Activated CD4-positive, alpha-beta T cell treated with anti-CD3 and anti-CD28 coated beads, Interleukin-2, Interleukin-6, amounts not matched to agents 100 ng/mL and 50 ng/mL, durations not matched to agents 16 hours and 8 hours (primary cell): ENCODE data around the gene EHBP1L1.

Source experiments
- DNase-seq: peaks from one replicate; pipeline ENCODE4 v3.0.0-alpha.2; 2020

The EHBP1L1 gene

GRCh38 chr11:65575568-65576231, at the start of gene EHBP1L1:
Gene EHBP1L1 (plus strand): TSS chr11:65576053. CDS start chr11:65576303, 250 bp downstream.
- peak; percentile 90 for DNase-seq

DNA sequence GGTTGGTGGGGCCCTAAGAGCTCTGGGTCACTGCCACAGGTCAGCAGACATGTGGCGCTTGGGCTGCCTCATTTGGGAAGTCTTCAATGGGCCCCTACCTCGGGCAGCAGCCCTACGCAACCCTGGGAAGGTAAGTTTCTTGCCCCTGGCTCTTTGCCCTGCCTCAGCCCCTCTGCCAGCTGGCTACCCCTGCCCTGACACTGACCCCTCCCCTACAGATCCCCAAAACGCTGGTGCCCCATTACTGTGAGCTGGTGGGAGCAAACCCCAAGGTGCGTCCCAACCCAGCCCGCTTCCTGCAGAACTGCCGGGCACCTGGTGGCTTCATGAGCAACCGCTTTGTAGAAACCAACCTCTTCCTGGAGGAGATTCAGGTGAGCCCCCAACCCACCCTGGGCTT, 49.1 kb upstream of the EHBP1L1 start:
- no peak for DNase-seq

- no peak for DNase-seq
Measured at GRCh38 chr11:65528819-65529350, 47.0 kb upstream of the EHBP1L1 start.

DNA sequence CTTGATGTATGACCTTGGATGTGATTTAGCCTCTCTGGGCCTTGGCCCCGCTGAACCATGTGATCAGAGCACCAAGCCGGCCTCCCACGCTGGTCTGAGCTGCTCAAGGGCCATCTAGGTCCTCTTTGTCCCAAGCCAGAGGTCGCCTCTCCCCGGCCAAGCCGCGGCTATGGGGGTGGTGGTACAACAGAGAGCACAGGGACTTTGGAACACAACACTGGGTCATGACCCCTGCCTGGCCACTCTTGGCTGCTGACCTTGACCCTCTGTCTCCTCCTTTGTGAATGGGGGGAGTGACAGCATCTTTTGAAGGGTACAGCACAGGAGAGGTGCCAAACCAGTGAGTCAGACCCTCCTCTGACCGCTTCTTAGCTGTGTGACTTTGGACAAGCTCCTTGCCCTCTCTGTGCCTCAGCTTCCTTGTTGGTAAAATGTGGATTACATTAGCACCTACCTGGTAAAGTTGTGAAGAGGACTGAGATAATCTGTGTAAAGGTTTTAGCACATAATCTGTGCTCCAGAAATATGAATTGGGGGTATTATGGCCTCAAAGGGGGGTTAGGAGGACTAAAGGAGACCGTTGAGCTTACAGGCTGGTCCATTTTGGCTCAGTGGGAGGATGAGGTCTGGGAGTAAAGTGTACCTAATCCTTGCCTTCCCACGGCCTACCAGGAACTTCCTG, 46.2 kb upstream of the EHBP1L1 start:
- DNase-seq, result no peak

DNA sequence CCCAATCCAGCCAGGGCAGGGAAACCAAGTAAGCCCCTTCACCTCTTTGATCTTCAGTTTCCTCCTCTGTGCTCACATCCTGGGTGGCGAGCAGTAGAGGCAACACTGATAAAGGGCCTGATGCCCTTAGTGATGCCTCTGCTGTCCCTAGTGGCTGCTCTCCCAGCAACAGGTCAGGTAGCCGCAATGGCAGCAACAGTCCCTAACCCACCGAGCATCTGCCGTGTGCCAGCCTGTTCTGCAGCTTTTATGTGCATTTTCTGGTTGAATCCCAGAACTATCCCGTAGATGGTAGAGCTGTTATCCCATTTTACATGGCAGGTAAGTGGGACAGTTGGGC, 45.7 kb upstream of the EHBP1L1 start:
- peak; percentile 32 for DNase-seq

- no peak for DNase-seq
Measured at GRCh38 chr11:65532388-65533064, 43.3 kb upstream of the EHBP1L1 start.

- DNase-seq, result no peak
Measured at GRCh38 chr11:65535102-65535501, 40.8 kb upstream of the EHBP1L1 start.

GRCh38 chr11:65536412-65537295, 39.2 kb upstream of the EHBP1L1 start:
- DNase-seq, result no peak

- DNase-seq, result no peak
Measured at GRCh38 chr11:65537296-65537597, 38.6 kb upstream of the EHBP1L1 start.

DNA sequence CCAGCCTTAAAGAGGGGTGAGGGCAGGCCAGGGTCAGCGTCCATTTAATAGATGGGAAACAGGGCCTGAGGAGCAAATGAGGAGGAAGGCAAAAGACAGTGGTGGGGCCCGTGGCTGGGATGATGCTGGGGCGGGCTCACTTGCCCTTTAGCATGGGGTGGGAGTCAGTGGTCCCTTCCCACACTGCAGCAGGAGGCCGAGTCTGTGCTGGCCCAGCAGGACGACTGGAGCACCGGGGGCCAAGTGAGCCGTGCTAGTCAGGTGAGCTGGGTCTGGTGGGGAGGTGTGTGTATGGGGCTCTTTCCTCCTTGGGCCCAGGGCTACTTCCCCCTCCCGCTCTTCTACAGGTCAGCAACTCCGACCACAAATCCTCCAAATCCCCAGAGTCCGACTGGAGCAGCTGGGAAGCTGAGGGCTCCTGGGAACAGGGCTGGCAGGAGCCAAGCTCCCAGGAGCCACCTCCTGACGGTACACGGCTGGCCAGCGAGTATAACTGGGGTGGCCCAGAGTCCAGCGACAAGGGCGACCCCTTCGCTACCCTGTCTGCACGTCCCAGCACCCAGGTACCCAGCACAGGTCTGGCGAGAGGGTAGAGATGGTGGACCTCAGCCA, 38.1 kb upstream of the EHBP1L1 start:
- DNase-seq, result no peak

- no peak for DNase-seq
Measured at GRCh38 chr11:65538232-65538914, 37.5 kb upstream of the EHBP1L1 start.

GRCh38 chr11:65538915-65539743, 36.7 kb upstream of the EHBP1L1 start:
- no peak for DNase-seq

GRCh38 chr11:65539744-65540289, 36.0 kb upstream of the EHBP1L1 start:
- no peak for DNase-seq

DNA sequence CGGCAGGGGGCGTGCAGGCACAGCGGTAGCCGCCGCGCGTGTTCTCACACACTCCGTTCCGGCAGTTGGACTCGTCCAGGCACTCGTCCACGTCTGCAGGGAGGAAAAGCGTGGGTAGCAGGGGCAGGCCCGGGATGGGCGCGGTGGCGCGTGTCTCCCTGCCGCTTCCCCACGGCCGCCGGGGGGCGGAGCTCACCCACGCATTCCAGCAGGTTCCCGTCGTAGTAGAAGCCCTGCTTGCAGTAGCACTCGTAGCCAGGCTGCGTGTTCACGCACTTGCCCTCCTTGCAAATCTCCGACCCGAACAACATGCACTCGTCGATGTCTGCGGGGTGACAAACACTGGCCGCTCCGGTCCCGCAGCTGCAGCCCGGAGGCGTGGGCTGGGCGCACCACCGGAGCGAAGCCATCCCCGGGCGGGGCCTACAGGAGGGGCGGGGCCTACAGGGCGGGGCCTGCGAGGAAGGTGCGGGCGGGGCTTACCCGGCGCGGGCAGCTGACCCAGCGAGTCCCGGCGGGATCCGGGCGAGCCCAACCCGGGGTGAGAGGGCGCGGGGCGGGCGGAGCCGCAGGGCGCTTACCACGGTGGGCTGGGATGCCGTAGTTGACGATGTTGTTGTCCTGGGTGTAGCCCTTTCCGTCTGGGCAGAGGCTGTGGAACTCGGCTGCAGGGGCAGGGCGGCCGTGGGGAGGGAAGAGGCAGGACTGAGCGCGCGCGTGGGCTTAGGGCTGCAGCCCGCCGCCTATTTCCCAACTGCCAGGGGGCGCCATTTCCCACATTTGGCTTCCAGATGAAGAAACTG, 35.4 kb upstream of the EHBP1L1 start:
- peak; percentile 93 for DNase-seq

DNA sequence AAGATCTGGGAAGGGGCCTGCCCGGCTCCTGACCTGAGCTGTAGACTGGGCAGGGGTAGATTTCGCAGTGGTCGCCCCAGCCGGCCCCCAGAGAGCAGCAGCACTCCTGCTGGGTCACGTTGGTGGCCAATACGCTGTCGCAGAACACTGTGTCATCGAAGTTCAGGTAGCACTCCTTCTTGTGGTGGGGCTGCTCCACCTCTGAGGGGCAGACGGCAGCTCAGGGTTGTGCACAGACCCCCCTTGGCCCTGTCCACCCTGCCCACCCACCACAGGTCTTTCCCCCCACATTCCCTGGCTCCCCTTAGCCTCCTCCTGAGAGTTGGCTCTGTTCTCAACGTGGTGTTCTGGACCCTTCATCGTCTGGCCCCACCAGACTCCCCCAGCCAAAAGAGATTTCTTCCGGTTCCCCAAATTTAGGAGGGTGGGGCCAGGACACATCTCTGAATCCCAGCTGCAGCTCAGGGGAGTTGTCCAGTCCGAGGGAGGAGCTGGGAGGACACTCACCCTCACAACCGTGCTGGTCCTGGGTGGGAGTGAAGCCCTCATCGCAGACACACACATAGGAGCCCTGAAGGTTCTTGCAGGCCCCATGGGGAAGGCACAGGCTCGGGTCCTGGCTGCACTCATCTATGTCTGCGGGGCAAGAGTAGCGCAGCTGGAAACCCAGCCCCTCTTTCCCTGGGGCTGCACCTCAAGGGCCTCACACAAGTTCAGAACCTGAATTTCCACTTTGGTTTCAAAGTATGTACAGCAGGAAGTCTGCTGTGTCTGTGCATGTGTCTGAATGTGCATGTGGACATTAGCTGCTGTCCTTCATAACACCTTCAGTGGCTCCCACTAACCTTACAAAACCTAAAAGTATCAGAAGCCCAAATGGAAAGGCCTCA, 34.5 kb upstream of the EHBP1L1 start:
- DNase-seq, result no peak

GRCh38 chr11:65542738-65543390, 33.0 kb upstream of the EHBP1L1 start:
- no peak for DNase-seq

GRCh38 chr11:65545853-65546216, 30.0 kb upstream of the EHBP1L1 start:
- DNase-seq, result no peak

DNA sequence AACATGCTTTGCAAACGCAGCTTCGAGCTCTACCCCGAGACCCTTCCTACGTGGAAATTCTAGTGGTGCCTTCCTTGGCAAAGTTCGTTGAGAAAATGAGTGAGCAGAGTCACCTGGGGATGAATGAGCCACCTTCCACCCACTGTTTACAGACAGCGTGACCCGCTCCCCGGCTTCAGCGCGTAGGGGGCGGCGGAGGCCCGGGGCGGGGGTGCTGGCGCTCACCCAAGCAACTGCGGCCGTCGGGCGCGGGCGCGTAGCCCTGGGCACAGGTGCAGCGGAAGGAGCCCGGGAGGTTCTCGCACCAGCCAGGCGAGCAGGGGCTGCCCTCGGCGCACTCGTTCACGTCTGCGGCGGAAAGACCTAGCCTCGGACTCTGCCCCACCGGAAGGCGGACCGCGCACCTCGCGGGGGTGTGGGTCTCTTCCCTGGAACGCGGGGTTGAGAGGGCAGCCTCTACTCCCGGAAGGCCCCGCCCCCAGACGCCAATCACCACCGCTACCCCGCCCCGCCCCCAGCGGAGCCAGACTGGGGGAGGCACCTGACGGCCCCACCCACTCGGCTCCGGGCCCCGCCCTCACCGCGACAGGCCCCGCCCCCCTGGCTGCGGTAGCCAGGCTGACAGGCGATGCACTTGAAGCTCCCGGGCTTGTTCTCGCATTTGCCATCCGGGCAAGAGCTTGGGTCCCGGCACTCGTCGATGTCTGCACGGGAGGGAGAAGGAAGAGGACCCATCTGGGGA, 29.5 kb upstream of the EHBP1L1 start:
- DNase-seq, result peak; percentile 99
